Effector memory CD8-positive, alpha-beta T cell (primary cell): ENCODE results near the gene SYNGR2.
"Not testable (repeated sequence)": the region's sequence is repeated elsewhere in the genome, so short reads cannot be mapped to it uniquely, and the experiment has no call there.

ENCODE experiments used
- ATAC-seq: fragments of 150-1000 bp; cut with Tn5 transposase; replicated peaks from 2 replicates; pipeline ENCODE4 v1.10.0; 2021; ENCODE audit warnings: mild to moderate bottlenecking, moderate library complexity
- DNase-seq, 3 experiments: peaks; one replicate each; pipeline ENCODE4 v3.0.0; 2021
- H3K27ac Mint-ChIP-seq, 2 donors: one replicate each; pipeline ENCODE4 v1.8.0; 2022; ENCODE audit warnings: mild to moderate bottlenecking in 2 of 2, mixed read lengths in 2 of 2, moderate library complexity in 2 of 2
- H3K27me3 Mint-ChIP-seq, 2 donors: one replicate each; pipeline ENCODE4 v1.8.0; 2022; ENCODE audit warnings: mixed read lengths in 2 of 2
- H3K36me3 Mint-ChIP-seq: one replicate; pipeline ENCODE4 v1.8.0; 2022; ENCODE audit warnings: mild to moderate bottlenecking, moderate library complexity, mixed read lengths; ENCODE audit not compliant: insufficient read depth
- H3K4me1 Mint-ChIP-seq, 2 donors: one replicate each; pipeline ENCODE4 v1.8.0; 2022; ENCODE audit warnings: low read depth in 2 of 2, mixed read lengths in 2 of 2
- H3K4me3 Mint-ChIP-seq, 2 donors: one replicate each; pipeline ENCODE4 v1.8.0; 2022; ENCODE audit warnings: mild to moderate bottlenecking in 2 of 2, mixed read lengths in 2 of 2, moderate library complexity in 2 of 2
- H3K9me3 Mint-ChIP-seq, 2 donors: one replicate each; pipeline ENCODE4 v1.8.0; 2022; ENCODE audit warnings: mixed read lengths in 2 of 2

Gene SYNGR2

GRCh38 chr17:78159575-78160158, 8.7 kb upstream of the SYNGR2 start:
- H3K27ac Mint-ChIP-seq: no peak overlapping the region
- peaks cover 2 to 3% of the 10 kb centered on the region in 2 donors for H3K4me1 Mint-ChIP-seq
- ATAC-seq (no peak), DNase-seq (no peak)
- no peaks in the 10 kb centered on the region for H3K9me3 Mint-ChIP-seq
- peaks cover 3% of the 10 kb centered on the region for H3K36me3 Mint-ChIP-seq
- no peak overlapping the region for H3K4me3 Mint-ChIP-seq
- no peaks in the 10 kb centered on the region for H3K27me3 Mint-ChIP-seq

- H3K4me3 Mint-ChIP-seq: no peak overlapping the region
- peaks cover 3% of the 10 kb centered on the region for H3K36me3 Mint-ChIP-seq
- H3K9me3 Mint-ChIP-seq: no peaks in the 10 kb centered on the region
- H3K27me3 Mint-ChIP-seq: no peaks in the 10 kb centered on the region
- ATAC-seq (no peak), DNase-seq (no peak)
- peaks cover 3% of the 10 kb centered on the region in 2 donors for H3K4me1 Mint-ChIP-seq
- H3K27ac Mint-ChIP-seq: no peak overlapping the region
Measured at GRCh38 chr17:78163881-78164747, 4.3 kb upstream of the SYNGR2 start.

- Mint-ChIP-seq H3K4me3 (no peak overlapping the region), H3K27ac (peak overlapping the region in 1 of 2 donors; percentile 76), H3K27me3 (no peaks in the 10 kb centered on the region), H3K9me3 (no peaks in the 10 kb centered on the region), H3K4me1 (peaks cover 0 to 10% of the 10 kb centered on the region in 2 donors), H3K36me3 (peaks cover 3% of the 10 kb centered on the region)
- ATAC-seq (no peak), DNase-seq (no peak)
Measured at GRCh38 chr17:78164748-78165607, 3.4 kb upstream of the SYNGR2 start.

GRCh38 chr17:78166416-78166815, 2.0 kb upstream of the SYNGR2 start:
- Mint-ChIP-seq H3K4me1 (peaks cover 0 to 13% of the 10 kb centered on the region in 2 donors), H3K36me3 (peaks cover 2% of the 10 kb centered on the region), H3K4me3 (no peak overlapping the region), H3K27ac (no peak overlapping the region), H3K27me3 (no peaks in the 10 kb centered on the region), H3K9me3 (no peaks in the 10 kb centered on the region)
- ATAC-seq (no peak), DNase-seq (no peak)

- peaks cover 26 to 35% of the 10 kb centered on the region in 2 donors for H3K4me1 Mint-ChIP-seq
- peak overlapping the region; percentile 60 to 71 for H3K4me3 Mint-ChIP-seq
Measured at GRCh38 chr17:78168903-78169793, 767 bp downstream of the SYNGR2 start.

GRCh38 chr17:78170692-78171590, 2.6 kb downstream of the SYNGR2 start:
- ATAC-seq: no peak
- Mint-ChIP-seq H3K4me1 (peaks cover 29 to 37% of the 10 kb centered on the region in 2 donors), H3K27ac (peak overlapping the region; percentile 17 to 68), H3K9me3 (no peaks in the 10 kb centered on the region), H3K36me3 (peaks cover 25% of the 10 kb centered on the region), H3K27me3 (no peaks in the 10 kb centered on the region), H3K4me3 (peak overlapping the region; percentile 8 to 51)
- DNase-seq: no peak

More at GRCh38 chr17:78168903-78169793, 767 bp downstream of the SYNGR2 start:
- H3K27ac Mint-ChIP-seq: peak overlapping the region; percentile 35 to 80
- no peaks in the 10 kb centered on the region for H3K27me3 Mint-ChIP-seq
- peak in 2 of 3 experiments; percentile 35 to 39 for DNase-seq
- peak; percentile 62 for ATAC-seq
- no peaks in the 10 kb centered on the region for H3K9me3 Mint-ChIP-seq
- peaks cover 21% of the 10 kb centered on the region for H3K36me3 Mint-ChIP-seq

GRCh38 chr17:78171591-78172248, 3.3 kb downstream of the SYNGR2 start:
- DNase-seq, ATAC-seq, H3K9me3 Mint-ChIP-seq, H3K27me3 Mint-ChIP-seq: not testable (repeated sequence)
- peak overlapping the region in 1 of 2 donors; percentile 68 for H3K27ac Mint-ChIP-seq
- peak overlapping the region in 1 of 2 donors; percentile 17 for H3K4me3 Mint-ChIP-seq
- peaks cover 34 to 42% of the 10 kb centered on the region in 2 donors for H3K4me1 Mint-ChIP-seq
- H3K36me3 Mint-ChIP-seq: peaks cover 27% of the 10 kb centered on the region

- Mint-ChIP-seq H3K27ac (peak overlapping the region; percentile 88 to 90), H3K9me3 (no peaks in the 10 kb centered on the region), H3K4me3 (peak overlapping the region in 1 of 2 donors; percentile 17), H3K27me3 (no peaks in the 10 kb centered on the region), H3K4me1 (peaks cover 34 to 42% of the 10 kb centered on the region in 2 donors), H3K36me3 (peaks cover 27% of the 10 kb centered on the region)
- no peak for ATAC-seq
- no peak for DNase-seq
Measured at GRCh38 chr17:78172249-78173051, 4.1 kb downstream of the SYNGR2 start.

- peak; percentile 31 for ATAC-seq
- no peaks in the 10 kb centered on the region for H3K27me3 Mint-ChIP-seq
- H3K36me3 Mint-ChIP-seq: peaks cover 32% of the 10 kb centered on the region
- H3K27ac Mint-ChIP-seq: peak overlapping the region; percentile 88 to 90
- no peaks in the 10 kb centered on the region for H3K9me3 Mint-ChIP-seq
- peaks cover 34 to 42% of the 10 kb centered on the region in 2 donors for H3K4me1 Mint-ChIP-seq
- H3K4me3 Mint-ChIP-seq: peak overlapping the region; percentile 18 to 60
- no peak for DNase-seq
Measured at GRCh38 chr17:78173097-78173715, 4.8 kb downstream of the SYNGR2 start.

GRCh38 chr17:78174346-78174869, 6.0 kb downstream of the SYNGR2 start:
- H3K27ac Mint-ChIP-seq: peak overlapping the region in 1 of 2 donors; percentile 88
- DNase-seq: no peak
- H3K36me3 Mint-ChIP-seq: peaks cover 32% of the 10 kb centered on the region
- peaks cover 34 to 38% of the 10 kb centered on the region in 2 donors for H3K4me1 Mint-ChIP-seq
- H3K27me3 Mint-ChIP-seq: no peaks in the 10 kb centered on the region
- no peaks in the 10 kb centered on the region for H3K9me3 Mint-ChIP-seq
- H3K4me3 Mint-ChIP-seq: peak overlapping the region in 1 of 2 donors; percentile 23
- no peak for ATAC-seq
